IMR-90 (cell line): ENCODE measurements around the gene SESN3. TPM values are rescaled to one million over a fixed set of nuclear protein-coding genes. Genes with fewer than 3 reads are reported as not detected.

Source experiments
- ATAC-seq: fragments of 200-7000 bp; cut with Tn5 transposase; 2 replicates; pipeline ENCODE4 v1.9.1; 2020; ENCODE audit warnings: low read depth, mild to moderate bottlenecking, moderate library complexity
- BruUV-seq: library from RNA; stranded (reverse); fragments of 400-500 nt; replicated peaks from 2 replicates; lab custom pipeline; 2021; lab: Mats Ljungman, UMichigan
- CTCF ChIA-PET: fragments of 300-600 bp; formaldehyde crosslinking; extraction: SDS; loops from one replicate; lab custom pipeline; 2021; ENCODE audit warnings: antibody characterized with exemption; lab: Yijun Ruan, JAX
- POLR2A ChIA-PET: fragments of 300-600 bp; sonication (Branson Sonifier 250); formaldehyde crosslinking; loops from one replicate; lab custom pipeline; 2022; ENCODE audit warnings: antibody characterized with exemption; ENCODE audit not compliant: unreplicated experiment; lab: Charles Lee
- DNase-seq: peaks from one replicate; pipeline ENCODE4 v3.0.0; 2013
- H2AFZ ChIP-seq: replicated peaks from 2 replicates; pipeline ENCODE3; 2013; ENCODE audit warnings: low read length, mild to moderate bottlenecking; ENCODE audit not compliant: poor library complexity
- H2AK5ac ChIP-seq: 2 replicates; pipeline ENCODE4 v1.6.1; 2013; ENCODE audit warnings: low read depth, low read length, inconsistent platforms
- H2AK9ac ChIP-seq: replicated peaks from 2 replicates; pipeline ENCODE3; 2013; ENCODE audit warnings: mild to moderate bottlenecking, low read depth, low read length, moderate library complexity; ENCODE audit not compliant: poor library complexity
- H2BK120ac ChIP-seq: 2 replicates; pipeline ENCODE4 v1.6.1; 2013; ENCODE audit warnings: low read depth, low read length, inconsistent platforms
- H2BK15ac ChIP-seq: 3 replicates; pipeline ENCODE4 v1.6.1; 2013; ENCODE audit warnings: low read depth, low read length, inconsistent platforms
- H2BK20ac ChIP-seq: 2 replicates; pipeline ENCODE4 v1.6.1; 2013; ENCODE audit warnings: low read depth, mild to moderate bottlenecking, inconsistent platforms, low read length, moderate library complexity
- H2BK5ac ChIP-seq: 2 replicates; pipeline ENCODE4 v1.6.1; 2013; ENCODE audit warnings: mild to moderate bottlenecking, low read depth, low read length, inconsistent platforms; ENCODE audit not compliant: poor library complexity, severe bottlenecking
- H3K14ac ChIP-seq: replicated peaks from 2 replicates; pipeline ENCODE4 v1.6.1; 2013; ENCODE audit warnings: low read depth, low read length, inconsistent platforms
- H3K18ac ChIP-seq: 2 replicates; pipeline ENCODE4 v1.6.1; 2013; ENCODE audit warnings: low read depth, low read length, control low read depth
- H3K23ac ChIP-seq: 2 replicates; pipeline ENCODE4 v1.6.1; 2013; ENCODE audit warnings: low read depth, low read length, inconsistent platforms
- H3K27ac ChIP-seq: 2 replicates; pipeline ENCODE4 v1.5.1; 2013; ENCODE audit warnings: mild to moderate bottlenecking, control low read depth, low read length; ENCODE audit not compliant: insufficient read depth
- H3K27me3 ChIP-seq: 2 replicates; pipeline ENCODE4 v1.6.1; 2013; ENCODE audit warnings: low read length; ENCODE audit not compliant: control insufficient read depth, insufficient read depth
- H3K36me3 ChIP-seq: 2 replicates; pipeline ENCODE4 v1.6.1; 2013; ENCODE audit warnings: low read length, mixed read lengths; ENCODE audit not compliant: control insufficient read depth, insufficient read depth
- H3K4ac ChIP-seq: 2 replicates; pipeline ENCODE4 v1.6.1; 2013; ENCODE audit warnings: low read depth, low read length, inconsistent platforms
- H3K4me1 ChIP-seq: 2 replicates; pipeline ENCODE4 v1.6.1; 2013; ENCODE audit warnings: low read length, mixed read lengths; ENCODE audit not compliant: control insufficient read depth, insufficient read depth
- H3K4me2 ChIP-seq: 2 replicates; pipeline ENCODE4 v1.6.1; 2013; ENCODE audit warnings: low read depth, mild to moderate bottlenecking, control low read depth, low read length, moderate library complexity
- H3K4me3 ChIP-seq: 2 replicates; pipeline ENCODE4 v1.5.1; 2013; ENCODE audit warnings: low read depth, mild to moderate bottlenecking, control low read depth, low read length, moderate library complexity; ENCODE audit not compliant: insufficient read depth
- H3K56ac ChIP-seq: 2 replicates; pipeline ENCODE4 v1.6.1; 2013; ENCODE audit warnings: low read length, inconsistent platforms; ENCODE audit not compliant: insufficient read depth; ENCODE audit errors: extremely low read depth
- H3K79me1 ChIP-seq, 2 experiments: 2 replicates each; pipeline ENCODE4 v1.6.1; 2013; ENCODE audit warnings: low read length in 2 of 2, inconsistent platforms in 1 of 2, low read depth in 1 of 2
- H3K9ac ChIP-seq: 2 replicates; pipeline ENCODE4 v1.6.1; 2013; ENCODE audit warnings: low read depth, low read length, control low read depth
- H3K9me1 ChIP-seq: 2 replicates; pipeline ENCODE4 v1.6.1; 2013; ENCODE audit warnings: low read length, inconsistent platforms; ENCODE audit not compliant: insufficient read depth
- H3K9me3 ChIP-seq: 2 replicates; pipeline ENCODE4 v1.6.1; 2013; ENCODE audit warnings: low read length; ENCODE audit not compliant: control insufficient read depth, insufficient read depth
- H4K20me1 ChIP-seq: 2 replicates; pipeline ENCODE4 v1.6.1; 2013; ENCODE audit warnings: low read length, inconsistent platforms; ENCODE audit not compliant: insufficient read depth
- H4K5ac ChIP-seq: 2 replicates; pipeline ENCODE4 v1.6.1; 2013; ENCODE audit warnings: mild to moderate bottlenecking, low read depth, low read length, control low read depth
- H4K8ac ChIP-seq, 2 experiments: 2 replicates each; pipeline ENCODE4 v1.6.1; 2013; ENCODE audit warnings: low read depth in 2 of 2, low read length in 2 of 2, control low read depth in 1 of 2, inconsistent platforms in 1 of 2
- H4K91ac ChIP-seq: 2 replicates; pipeline ENCODE4 v1.6.1; 2013; ENCODE audit warnings: low read depth, low read length, inconsistent platforms; ENCODE audit not compliant: insufficient read depth
- BHLHE40 ChIP-seq: fragments of 150-350 bp; IDR thresholded peaks from 2 replicates; pipeline ENCODE4 v1.6.1; 2016; ENCODE audit warnings: mild to moderate bottlenecking, low read depth, low read length
- RFX5 ChIP-seq: IDR thresholded peaks from 2 replicates; pipeline ENCODE4 v1.8.0; 2012; ENCODE audit warnings: low read depth, mild to moderate bottlenecking, low read length, moderate library complexity
- WGBS, 2 experiments: methylation state at CpG; one replicate each; pipeline versions ENCODE4 v1.1.5 to v1.1.7; 2013; ENCODE audit warnings: missing lambda C conversion rate in 2 of 2; ENCODE audit not compliant: insufficient read length in 1 of 2; ENCODE audit errors: extremely low coverage in 2 of 2; 5-methylcytosine and 5-hydroxymethylcytosine counted together
- dilution Hi-C: fragments of 300-500 bp; cut with HindIII; formaldehyde crosslinking; loops from one replicate; pipeline ENCODE4 v1.14.3; 2018; ENCODE audit warnings: low sequenced_read_pairs; ENCODE audit not compliant: unreplicated experiment
- in situ Hi-C: fragments of 300-500 bp; cut with MboI; formaldehyde crosslinking; loops from 3 replicates; pipeline ENCODE4 v1.14.3; 2019; ENCODE audit warnings: low sequenced_read_pairs, inconsistent platforms, mixed read lengths
- intact Hi-C: fragments of 100-400 bp; cut with micrococcal nuclease; formaldehyde crosslinking; loops from 2 replicates; pipeline ENCODE4 v1.10.0; 2022
- polyA plus RNA-seq, 3 experiments: library from polyadenylated mRNA; depleted of rRNA; stranded (reverse); fragments of >200 nt; gene quantifications; 2 replicates each; pipeline ENCODE4 v1.2.3, GENCODE V29; 2012; ENCODE audit warnings: low replicate concordance in 1 of 3
- total RNA-seq: library from RNA; depleted of rRNA; stranded (reverse); fragments of >200 nt; gene quantifications from 2 replicates; pipeline ENCODE4 v1.2.3, GENCODE V29; 2012

Gene SESN3
- total and polyA plus RNA-seq, 2 of the 4 experiments (the other 2 are of a cell fraction) = 2.0 to 7.7 TPM

GRCh38 chr11:95255251-95256145 is 24.5 kb upstream of the SESN3 start:
- H2AFZ ChIP-seq = no peak overlapping the region
- in situ Hi-C loops = no loop called here
- H3K9me1 ChIP-seq = no peaks in the 10 kb centered on the region
- no peaks in the 10 kb centered on the region for H3K79me1 ChIP-seq
- H3K23ac ChIP-seq = no peak overlapping the region
- H3K14ac ChIP-seq = no peak overlapping the region
- H4K5ac ChIP-seq = no peak overlapping the region
- no peak overlapping the region for H2BK5ac ChIP-seq
- no peak overlapping the region for H3K4me2 ChIP-seq
- no peak overlapping the region for H4K8ac ChIP-seq
- no peaks in the 10 kb centered on the region for H3K9me3 ChIP-seq
- no peak overlapping the region for H3K4me3 ChIP-seq
- H3K4me1 ChIP-seq = no peaks in the 10 kb centered on the region
- DNase-seq (no peak), ATAC-seq (no peak)
- peaks cover 4% of the 10 kb centered on the region for H3K27me3 ChIP-seq
- no peak overlapping the region for H2BK15ac ChIP-seq
- H3K4ac ChIP-seq = no peak overlapping the region
- no peak overlapping the region for H2BK120ac ChIP-seq
- no peaks in the 10 kb centered on the region for H3K36me3 ChIP-seq
- no peak for TF ChIP-seq BHLHE40
- TF ChIP-seq RFX5 = no peak
- no TSS peak for BruUV-seq
- no peak overlapping the region for H3K18ac ChIP-seq
- WGBS, 2 experiments = no CpG with 5 or more reads among the region's 4 CpGs
- ChIA-PET CTCF (no interaction called here), POLR2A (no interaction called here)
- no peak overlapping the region for H2AK5ac ChIP-seq
- no peak overlapping the region for H3K56ac ChIP-seq
- no peak overlapping the region for H3K9ac ChIP-seq
- H2BK20ac ChIP-seq = no peak overlapping the region
- H4K91ac ChIP-seq = no peak overlapping the region
- H4K20me1 ChIP-seq = no peaks in the 10 kb centered on the region
- H3K27ac ChIP-seq = no peak overlapping the region
- dilution Hi-C loops = no loop called here
- intact Hi-C loops = no loop called here
- no peak overlapping the region for H2AK9ac ChIP-seq
